Left hindlimb (tissue), 1 donor: Measurements from ENCODE around the gene RERE.
A peak's percentile ranks its signal among the peaks of the same experiment; 100 is the strongest.

ENCODE experiments used
- DNase-seq: peaks from one replicate; pipeline ENCODE4 v3.0.0-alpha.2; 2018

Gene RERE

GRCh38 chr1:8355439-8356255 is 461.8 kb downstream of the RERE start:
- DNase-seq: peak; percentile 34

GRCh38 chr1:8354038-8354437 is 463.4 kb downstream of the RERE start:
- DNase-seq: peak; percentile 21

GRCh38 chr1:8352886-8353785 is 464.3 kb downstream of the RERE start:
- DNase-seq: peak; percentile 30

- peak; percentile 19 for DNase-seq
Observed at GRCh38 chr1:8352471-8352845, 465.0 kb downstream of the RERE start.

- DNase-seq: no peak
Observed at GRCh38 chr1:8351693-8352470, 465.6 kb downstream of the RERE start.

GRCh38 chr1:8350914-8351684 is 466.3 kb downstream of the RERE start:
- DNase-seq: no peak

- no peak for DNase-seq
Observed at GRCh38 chr1:8349961-8350360, 467.5 kb downstream of the RERE start.

- DNase-seq: no peak
Observed at GRCh38 chr1:8349473-8349865, 468.0 kb downstream of the RERE start.

- peak; percentile 72 for DNase-seq
Observed at GRCh38 chr1:8348777-8349472, 468.5 kb downstream of the RERE start.

- no peak for DNase-seq
Observed at GRCh38 chr1:8348047-8348776, 469.2 kb downstream of the RERE start.

- DNase-seq: no peak
Observed at GRCh38 chr1:8347635-8348034, 469.8 kb downstream of the RERE start.

- no peak for DNase-seq
Observed at GRCh38 chr1:8345621-8346415, 471.6 kb downstream of the RERE start.

- no peak for DNase-seq
Observed at GRCh38 chr1:8344893-8345507, 472.4 kb downstream of the RERE start.

GRCh38 chr1:8343464-8344001 is 473.9 kb downstream of the RERE start:
- peak; percentile 59 for DNase-seq

- DNase-seq: no peak
Observed at GRCh38 chr1:8343044-8343443, 474.4 kb downstream of the RERE start.

- DNase-seq: no peak
Observed at GRCh38 chr1:8342325-8342724, 475.1 kb downstream of the RERE start.

- DNase-seq: no peak
Observed at GRCh38 chr1:8340448-8340847, 477.0 kb downstream of the RERE start.

GRCh38 chr1:8339203-8339600 is 478.2 kb downstream of the RERE start:
- no peak for DNase-seq

- DNase-seq: no peak
Observed at GRCh38 chr1:8338526-8339202, 478.8 kb downstream of the RERE start.
